GM12875 (cell line): ENCODE data around the gene LYL1.

Experiments
- H3K4me3 ChIP-seq: one replicate; pipeline ENCODE4 v1.5.1; 2011; ENCODE audit warnings: low read depth, low read length, control low read depth
- CTCF ChIP-seq: IDR thresholded peaks from 2 replicates; pipeline ENCODE4 v1.5.1; 2011; ENCODE audit warnings: low read depth, mild to moderate bottlenecking, control low read depth, inconsistent platforms, low read length, moderate library complexity, borderline replicate concordance; ENCODE audit not compliant: insufficient read depth

The LYL1 gene

DNA sequence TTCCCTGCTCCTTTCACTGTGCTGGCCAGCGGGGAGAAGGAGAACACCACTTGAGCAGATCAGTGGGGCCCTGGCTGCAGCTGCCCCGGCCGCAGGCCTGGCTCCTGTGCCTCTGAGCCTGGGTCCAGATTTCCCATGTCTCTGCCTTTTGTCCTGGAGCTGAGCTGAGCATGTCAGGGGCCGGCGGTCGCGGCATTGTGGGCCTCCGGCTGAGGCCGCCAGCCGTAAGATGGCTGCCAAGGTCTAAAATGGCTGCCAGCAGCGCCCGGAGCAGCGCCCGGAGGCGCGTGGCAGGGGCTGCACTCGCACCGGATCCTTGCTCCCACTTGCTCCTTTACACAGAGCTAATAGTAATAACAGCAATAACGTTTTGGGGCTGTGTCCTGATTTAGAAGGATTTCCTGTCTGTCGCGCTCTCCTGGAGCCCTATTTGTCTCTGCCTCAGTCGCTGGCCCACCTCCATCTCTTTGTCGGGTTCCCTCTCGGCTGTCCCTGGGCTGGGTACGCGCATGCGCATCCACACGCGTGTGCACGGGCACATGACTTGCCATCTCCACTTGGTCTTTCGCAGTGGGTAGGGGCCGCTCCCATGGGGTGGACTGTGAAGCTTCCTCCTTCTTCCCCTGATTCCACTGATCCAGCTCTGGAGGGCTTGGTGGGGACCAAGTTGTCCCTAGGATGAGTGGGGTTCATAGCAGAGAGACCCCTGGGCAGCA lies 32.1 kb downstream of the LYL1 start:
- TF ChIP-seq CTCF = no peak
- no peak overlapping the region for H3K4me3 ChIP-seq

- H3K4me3 ChIP-seq = no peak overlapping the region
- TF ChIP-seq CTCF = no peak
Observed at GRCh38 chr19:13069415-13070359, 33.0 kb downstream of the LYL1 start.

DNA sequence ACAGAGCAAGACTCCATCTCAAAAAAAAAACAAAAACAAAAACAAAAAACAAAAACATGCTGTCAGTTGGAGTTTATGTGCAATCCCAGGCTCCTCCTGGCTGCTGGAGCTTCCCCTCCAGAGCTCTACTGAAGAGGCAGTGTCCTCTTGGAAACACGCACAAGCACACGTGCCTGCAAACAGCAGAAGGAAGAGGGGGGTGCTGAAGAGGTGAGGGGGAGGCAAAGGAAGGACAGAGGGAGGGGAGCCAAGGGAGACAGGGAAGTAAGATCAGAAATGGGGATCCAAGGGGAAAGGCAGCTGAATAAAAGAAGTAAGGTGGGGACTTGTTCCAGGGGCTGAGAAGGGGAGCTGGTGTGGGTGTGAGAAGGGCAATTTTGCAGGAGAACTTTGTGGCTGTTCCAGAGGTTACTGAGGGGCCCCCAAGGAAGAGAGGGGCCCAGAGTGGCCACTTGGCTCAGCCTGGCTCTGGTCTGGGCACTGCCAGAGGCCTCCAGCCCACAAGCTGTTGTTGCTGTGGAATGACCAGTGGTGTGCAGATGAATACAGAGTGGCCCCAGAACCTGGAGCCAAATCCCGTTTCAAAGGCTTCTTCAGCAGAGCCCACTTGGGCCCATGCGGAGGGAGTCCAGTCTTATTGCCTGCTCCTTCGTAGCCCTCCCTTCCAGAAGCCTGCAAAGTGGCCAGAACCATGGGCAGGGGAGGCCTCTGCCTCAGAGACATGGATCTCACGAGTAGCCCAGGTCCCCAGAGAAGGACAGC lies 34.4 kb downstream of the LYL1 start:
- H3K4me3 ChIP-seq = no peak overlapping the region
- no peak for TF ChIP-seq CTCF

DNA sequence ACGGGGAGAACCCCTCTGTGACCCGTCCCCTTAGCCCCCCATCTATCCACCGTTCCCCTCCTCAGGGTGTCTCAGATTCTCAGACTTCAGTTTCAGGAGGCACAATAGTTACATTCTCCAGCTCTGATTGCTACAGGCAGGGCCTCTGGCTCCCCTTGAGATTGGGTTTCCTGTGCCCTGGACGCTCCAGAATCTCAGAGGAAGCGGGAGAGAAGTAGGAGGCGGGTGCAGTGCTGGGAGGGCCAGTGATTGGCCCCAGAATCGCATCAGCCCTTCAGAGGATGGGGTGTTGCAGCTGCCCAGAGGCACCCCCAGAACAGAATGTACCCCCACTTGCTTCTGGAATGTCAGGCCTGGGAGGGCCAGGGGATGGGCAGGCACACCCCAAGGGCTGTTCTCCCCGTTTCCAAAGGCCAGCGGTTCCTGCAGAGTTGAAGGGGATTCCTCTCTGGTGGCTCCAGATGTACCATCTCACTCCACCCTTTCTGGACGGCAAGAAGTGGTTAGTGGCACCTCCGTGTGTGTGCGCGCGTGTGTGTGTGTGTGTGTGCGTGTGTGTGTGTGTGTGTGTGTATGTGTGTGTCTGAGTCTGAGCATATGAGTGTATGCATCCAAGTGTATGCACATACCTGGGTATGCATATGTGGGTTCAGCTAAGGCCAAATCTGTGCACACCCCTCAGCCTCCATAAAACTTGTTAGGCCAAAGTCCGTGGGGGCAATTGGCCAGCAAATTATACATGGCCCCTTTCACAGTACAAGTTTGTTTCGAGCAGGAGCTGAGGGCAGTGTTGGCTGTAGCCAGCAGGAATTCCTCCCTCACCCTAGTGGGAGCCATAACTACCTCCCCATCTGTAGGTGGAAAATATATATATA lies 35.5 kb downstream of the LYL1 start:
- no peak for TF ChIP-seq CTCF
- H3K4me3 ChIP-seq = no peak overlapping the region

- no peak for TF ChIP-seq CTCF
- no peak overlapping the region for H3K4me3 ChIP-seq
Observed at GRCh38 chr19:13066226-13066625, 36.4 kb downstream of the LYL1 start.

- TF ChIP-seq CTCF = no peak
- no peak overlapping the region for H3K4me3 ChIP-seq
Observed at GRCh38 chr19:13064092-13064489, 38.6 kb downstream of the LYL1 start.
